ENCODE results near the gene LINGO1.

The LINGO1 gene

DNA sequence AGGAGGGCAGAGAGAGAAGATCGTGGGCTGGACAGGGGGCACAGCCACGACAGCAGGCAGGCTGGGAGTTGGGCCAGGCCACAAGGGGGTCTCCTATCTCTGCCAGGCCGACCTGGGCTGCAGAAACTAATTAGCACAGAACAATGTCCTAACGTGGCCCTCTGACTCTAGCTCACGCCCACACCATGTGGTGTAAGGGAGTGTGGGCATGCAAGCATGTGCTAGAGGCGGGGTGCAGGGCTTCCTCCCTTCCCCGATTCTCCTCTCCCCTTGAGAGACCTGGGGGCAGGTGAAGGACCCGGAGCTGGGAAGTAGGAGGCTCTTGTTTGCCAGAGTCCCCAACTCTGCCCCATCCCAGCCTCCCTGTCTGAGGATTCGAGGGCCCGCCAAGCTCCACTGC is 65.5 kb downstream of the LINGO1 start:
- no peak for DNase-seq

DNA sequence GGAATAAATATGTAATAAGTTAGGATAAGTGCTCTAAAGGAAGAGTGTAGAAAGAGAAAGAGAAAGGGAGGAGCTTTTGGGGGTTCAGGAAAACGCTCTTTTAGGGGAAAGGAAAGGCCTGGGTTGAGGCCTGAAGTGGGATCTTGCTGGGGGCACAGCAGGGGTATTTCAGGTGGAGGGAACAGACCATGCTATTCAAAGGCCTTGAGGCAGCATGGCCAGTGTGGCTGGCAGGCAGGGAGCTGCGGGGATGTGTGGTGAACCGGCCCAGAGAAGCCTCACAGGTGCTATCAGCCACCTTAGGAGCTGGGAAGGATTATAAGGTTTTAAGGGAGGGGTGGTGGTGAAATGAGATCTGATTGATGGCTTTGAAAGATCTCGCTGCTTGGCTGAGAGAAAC is 66.6 kb downstream of the LINGO1 start:
- no peak for DNase-seq

DNA sequence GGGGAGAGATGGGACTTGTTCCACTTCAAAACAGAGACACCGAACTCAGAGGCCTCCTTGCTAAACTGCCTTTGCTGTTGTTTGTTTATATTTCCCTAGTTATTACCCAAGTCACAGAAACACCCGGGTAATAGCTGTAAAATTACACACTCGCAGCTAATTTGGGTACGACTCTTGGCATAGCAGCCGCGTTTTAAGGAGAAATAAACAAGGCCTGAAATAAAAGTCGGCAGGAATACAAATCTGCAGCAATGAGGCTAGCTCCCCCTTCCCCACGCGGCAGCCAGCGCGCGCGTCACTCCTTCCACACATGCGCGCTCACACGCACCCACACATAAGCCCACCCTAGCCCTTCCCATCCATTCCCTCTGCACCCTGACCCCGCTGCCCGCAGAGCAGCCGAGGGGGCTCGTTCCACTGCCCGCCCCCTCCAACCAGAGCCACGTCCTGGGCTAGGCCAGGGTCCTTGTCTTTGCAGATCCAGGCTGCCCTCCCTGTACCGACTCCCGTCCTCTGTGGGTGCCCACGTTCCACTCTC is 67.3 kb downstream of the LINGO1 start:
- DNase-seq, result no peak

DNA sequence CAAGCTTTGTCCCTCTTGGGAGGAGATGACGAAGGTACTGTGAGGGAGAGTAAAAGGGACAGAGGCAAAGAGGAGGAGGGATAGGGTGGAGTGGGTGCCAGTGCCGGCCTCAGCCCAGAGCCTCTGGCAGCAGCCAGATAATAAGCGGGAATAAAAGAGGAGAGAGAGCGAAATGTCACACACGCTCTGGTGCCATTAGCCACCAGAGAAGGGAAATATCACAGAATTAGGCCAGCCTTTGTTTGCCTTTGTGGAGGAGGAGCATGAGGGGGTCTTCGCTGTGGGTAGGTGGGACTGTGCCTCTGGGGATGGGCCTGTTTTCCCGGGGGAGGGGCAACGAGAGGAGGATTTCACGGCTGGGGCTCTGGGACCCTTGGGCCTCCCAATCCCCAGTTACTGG is 67.8 kb downstream of the LINGO1 start:
- no peak for DNase-seq

DNA sequence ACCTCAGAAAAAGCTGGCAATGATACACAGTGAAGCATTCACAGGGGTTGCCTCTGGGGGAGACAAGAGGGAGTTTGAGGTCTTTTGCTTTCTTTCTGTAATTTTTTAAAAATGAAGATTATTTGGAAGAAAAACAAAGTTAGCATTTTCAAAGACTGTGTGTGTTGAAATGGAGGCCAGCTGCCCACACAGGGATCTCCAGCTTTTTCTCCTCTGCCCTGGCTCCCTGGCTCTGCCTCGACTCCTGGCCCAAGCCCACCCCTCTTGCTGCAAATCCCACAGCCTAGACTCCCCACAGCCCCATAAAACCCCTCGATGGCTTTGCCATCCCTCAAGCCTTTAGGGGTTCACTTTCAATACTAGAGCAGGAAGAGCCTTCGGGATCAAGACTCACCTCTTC is 68.4 kb downstream of the LINGO1 start:
- DNase-seq, result no peak

DNA sequence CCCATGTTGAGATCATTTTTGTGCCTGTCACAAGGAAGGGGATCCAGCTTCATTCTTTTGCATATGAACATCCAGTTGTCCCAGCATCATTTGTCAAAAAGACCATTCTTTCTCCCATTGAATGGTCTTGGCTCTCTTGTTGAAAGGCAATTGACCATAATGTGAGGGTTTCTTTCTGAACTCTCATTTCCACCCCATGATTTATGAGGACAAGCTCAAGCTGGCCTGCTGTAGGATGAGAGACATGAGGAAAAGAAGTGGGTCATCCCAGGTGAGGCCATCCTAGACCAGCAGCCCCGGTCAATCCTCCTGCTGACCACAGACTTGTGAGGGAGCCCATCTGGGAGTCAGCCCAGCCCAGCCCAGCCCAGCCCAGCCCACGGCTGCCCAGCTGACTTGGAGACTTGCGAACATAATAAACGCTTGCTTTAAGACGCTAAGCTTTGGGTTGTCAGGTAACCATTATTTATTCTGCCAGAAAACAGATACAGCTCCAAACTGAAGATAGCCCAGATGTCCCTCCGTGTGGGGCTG is 69.0 kb downstream of the LINGO1 start:
- no peak for DNase-seq
